Measurements from ENCODE around the gene CYSLTR1. TPM values are rescaled to one million over a fixed set of nuclear protein-coding genes. Genes with fewer than 3 reads are reported as not detected.

CYSLTR1 gene
- total RNA-seq, 1 donor from 2014 or later, result 8.4 TPM

Other genes with a start within 250 kb of the CYSLTR1 start
- 275 TPM for gene PGK1, start 223.4 kb downstream of the CYSLTR1 start, total RNA-seq
- 28.0 TPM for gene TAF9B, start 188.0 kb downstream of the CYSLTR1 start, total RNA-seq